GM19193 (cell line): Measurements from ENCODE around the gene S100A7.

Experiments used
- POLR2A ChIP-seq: IDR thresholded peaks from 4 replicates; pipeline ENCODE4 v1.6.1; 2011; ENCODE audit not compliant: insufficient read depth, insufficient read length; ENCODE audit errors: extremely low read depth

The S100A7 gene

DNA sequence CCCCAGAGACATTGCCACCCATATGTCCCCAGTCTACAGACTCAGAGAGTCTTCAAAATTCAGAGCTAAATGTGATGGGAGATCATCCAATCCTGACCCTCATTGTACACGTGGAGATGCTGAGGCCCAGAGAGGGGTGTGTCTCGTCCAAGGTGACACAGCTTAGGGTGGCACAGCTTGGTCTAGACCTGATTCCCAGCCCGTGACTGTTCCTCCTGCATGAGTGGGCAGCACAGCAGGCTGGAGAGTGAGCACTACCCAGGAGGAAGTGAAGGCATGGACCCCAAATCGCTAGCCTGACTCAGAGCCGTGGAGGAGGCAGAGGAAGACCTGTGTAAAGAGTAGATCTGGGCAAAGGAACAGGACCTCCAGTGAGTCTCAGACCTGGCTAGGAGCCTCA is 16.4 kb downstream of the S100A7 start:
- no peak for TF ChIP-seq POLR2A

DNA sequence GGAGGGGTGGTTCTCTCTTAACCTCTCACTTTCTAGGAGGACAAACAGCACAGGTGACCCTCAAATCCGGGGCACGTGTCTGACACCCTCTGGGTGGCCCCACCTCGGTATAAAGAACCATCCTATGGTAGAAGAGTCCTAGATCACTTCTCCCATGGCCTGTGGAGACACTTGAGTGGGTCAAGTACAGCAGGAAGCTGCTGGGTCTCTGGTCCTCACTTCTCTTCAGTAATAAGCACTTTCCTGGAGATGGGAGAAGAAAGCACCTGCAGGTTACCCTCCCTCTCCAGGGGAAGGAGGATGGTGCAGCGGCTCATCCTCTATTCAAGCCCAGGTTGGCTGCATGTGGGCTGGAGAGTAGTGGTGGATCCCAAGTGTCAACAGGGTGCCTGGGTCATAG is 17.0 kb downstream of the S100A7 start:
- TF ChIP-seq POLR2A = no peak

DNA sequence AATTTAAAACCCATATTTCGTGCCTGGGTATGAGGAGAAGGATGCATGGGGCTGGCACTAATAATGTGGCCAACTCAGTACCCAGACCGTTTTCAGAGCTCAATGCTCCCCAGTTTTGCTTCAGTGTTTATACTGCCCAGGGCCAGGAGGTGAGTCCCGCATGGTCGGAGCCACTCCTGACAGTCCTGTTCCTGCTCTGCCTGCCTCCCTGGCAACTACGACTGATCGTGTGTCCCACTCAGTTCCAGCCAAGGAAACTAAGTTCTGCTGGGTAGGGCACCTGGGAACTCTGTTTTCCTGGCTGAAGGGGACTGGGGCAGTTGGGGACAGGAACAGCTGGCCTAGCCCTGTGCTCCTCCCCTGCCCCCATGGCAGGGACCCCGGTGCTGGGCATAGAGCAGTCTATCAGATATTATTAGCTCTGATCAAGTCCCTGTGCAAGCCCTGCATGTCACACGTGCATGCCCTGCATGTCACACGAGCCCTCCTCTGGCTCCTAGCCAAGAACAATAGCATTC is 19.2 kb downstream of the S100A7 start:
- no peak for TF ChIP-seq POLR2A

DNA sequence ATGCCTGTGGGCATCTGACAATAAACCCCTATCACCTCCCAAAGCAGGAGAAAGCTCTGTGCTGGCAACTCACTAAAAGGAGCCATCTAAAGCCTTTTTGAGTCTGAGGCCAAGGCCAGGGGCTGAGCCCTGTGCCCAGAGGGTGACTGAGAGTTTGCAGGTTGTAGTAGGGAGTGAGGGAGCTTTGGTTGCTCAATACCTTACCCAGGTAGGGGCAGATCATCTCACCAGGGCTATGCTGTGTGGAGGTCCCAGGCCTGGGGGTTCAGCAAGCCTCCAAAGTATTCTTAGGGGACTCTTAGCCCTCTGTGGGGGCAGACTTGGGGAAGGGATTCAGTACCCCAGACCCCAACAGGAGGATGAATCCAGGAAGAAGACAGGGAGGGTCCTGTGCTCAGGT is 21.2 kb downstream of the S100A7 start:
- TF ChIP-seq POLR2A = no peak

DNA sequence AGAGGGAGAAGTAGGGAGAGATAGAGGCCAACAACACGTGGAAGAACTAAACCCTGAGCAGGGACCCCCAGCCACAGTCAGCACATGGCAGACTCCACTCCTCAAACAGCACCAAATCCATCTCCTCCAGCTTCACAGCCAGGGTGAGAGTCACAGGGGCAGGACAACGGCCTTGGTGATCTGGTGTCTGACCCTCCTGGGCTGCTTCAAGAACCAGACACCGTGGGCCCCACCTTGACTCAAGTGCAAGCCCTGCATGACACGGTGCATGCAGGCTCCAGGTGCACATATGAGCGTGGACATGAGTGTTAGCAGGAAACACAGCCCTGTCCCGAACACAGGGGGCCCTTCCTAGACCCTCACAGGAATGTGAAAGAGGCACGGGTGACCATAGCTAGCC is 21.9 kb downstream of the S100A7 start:
- TF ChIP-seq POLR2A = no peak

DNA sequence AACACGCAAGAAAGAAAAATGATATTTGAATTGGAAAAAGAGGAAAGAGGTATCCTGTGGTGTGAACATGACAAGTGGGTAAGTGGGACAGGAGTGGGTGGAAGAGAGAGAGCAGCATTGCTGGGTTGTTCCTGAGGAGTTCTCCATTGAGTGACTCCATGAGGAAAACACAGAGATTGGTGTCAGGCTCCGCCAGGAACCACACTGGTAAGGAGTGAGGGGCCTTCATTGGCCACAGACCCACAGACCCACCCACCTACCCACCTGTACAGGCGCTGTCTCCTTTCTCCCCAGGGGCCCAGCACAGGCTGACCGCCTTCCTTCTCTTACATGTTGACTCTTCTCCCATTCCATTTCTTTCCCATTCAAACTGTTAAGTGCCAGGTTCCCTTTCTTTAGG is 23.2 kb downstream of the S100A7 start:
- no peak for TF ChIP-seq POLR2A

DNA sequence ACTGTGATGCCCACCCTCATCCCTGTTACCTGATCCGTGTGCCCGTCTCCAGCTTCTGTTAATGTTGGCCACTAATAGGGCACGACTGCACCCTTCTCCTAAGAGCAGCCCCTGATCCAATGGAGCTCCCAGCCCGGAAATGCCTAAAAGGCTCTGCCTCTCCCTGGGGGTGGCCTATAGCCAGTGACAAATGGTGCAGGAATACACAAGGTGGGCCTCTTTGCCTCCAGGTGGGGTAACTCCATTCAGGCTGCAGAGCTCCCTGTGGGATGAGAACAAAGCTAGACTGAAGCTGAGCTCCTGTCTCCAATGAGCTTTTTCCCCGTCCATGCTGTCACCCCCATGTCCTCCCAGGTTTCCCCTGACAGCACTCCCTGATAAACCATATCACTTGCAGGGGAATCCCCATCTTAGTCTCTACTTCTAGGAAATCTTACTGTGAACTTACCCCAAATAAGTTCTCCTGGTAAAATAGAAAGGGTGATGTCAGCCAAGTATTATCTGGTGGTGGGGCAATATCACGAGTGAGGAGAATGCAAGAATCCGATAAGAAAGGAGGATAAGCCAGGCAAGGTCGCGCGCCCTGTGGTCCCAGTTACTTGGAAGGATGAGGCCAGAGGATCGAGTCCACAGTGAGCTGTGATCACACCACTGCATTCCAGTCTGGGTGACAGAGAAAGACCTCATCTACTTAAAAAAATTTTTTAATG is 25.6 kb downstream of the S100A7 start:
- TF ChIP-seq POLR2A = no peak

DNA sequence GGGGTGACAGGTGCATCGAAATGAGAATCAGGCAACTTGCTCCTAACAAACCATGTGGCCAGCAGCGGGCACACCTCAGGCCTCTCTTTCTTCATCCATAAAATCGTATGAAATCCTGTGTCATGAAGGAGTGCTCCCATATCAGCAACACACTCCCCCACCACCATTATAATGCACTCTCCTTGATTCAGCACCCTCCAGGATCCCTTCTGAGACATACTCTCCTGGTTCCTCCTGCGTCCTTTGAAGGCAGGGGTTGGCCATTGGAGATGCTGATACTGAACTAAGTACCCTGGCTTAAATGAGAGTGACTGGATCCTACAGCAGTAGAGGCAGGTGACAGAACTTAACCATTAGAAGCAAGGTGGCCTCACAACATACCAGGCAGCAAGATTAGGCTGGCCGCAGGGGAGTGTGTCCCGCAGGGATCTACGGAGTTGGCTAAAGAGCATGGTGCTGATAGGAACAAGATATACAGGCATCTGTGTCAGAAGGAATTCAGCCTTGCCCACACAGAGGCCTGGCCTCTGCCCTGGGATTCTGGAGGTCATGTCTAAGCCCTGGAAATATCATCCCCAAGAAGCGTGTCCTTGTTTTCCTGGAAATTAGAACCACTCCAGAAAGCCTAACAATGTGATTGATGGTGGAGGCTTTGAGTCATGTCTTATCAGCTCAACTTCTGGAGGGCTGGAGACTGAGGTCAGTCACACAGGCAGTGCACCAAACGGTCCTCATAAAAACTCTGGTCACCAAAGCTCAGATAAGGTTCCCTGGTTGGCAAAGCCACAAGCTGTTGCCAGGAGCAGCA is 27.4 kb downstream of the S100A7 start:
- TF ChIP-seq POLR2A = no peak

DNA sequence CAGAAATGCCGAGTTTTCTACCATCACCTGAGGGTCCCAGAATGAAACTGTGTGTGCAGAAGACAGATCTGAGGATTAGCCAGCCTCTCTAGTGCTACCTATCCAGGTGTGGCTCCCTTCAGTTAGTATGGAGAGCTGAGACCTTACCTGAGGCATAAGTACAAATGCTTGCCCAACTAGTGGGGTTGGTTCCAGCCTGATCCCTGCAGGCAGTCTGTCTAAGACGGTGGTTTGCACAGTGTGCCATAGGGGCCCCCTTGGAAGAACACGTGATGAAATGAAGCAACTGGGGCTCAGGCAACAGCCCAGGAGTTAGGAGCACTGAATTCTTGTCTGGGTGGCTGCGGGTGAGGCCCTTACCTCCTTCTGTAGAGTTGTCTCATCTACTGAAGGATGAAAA is 28.5 kb downstream of the S100A7 start:
- TF ChIP-seq POLR2A = no peak

DNA sequence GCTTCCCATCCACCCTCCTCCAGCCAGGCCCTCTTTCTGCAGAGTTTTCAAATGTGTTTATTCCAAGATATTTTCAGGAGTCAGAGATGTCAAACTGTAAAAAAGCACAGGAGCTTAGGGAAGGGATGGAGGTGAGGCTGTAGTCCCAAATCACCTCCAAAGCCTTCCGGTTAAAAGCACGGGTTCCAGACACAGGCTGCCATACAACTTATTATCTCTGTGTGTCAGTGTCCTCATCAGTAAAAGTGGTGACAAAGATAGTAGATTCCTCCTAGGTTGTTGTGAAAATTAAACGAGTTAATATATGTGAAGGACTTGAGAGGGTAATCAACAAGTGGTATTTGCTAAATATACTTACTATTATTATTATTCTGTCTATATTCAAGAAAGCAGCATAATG is 29.0 kb downstream of the S100A7 start:
- TF ChIP-seq POLR2A = no peak

DNA sequence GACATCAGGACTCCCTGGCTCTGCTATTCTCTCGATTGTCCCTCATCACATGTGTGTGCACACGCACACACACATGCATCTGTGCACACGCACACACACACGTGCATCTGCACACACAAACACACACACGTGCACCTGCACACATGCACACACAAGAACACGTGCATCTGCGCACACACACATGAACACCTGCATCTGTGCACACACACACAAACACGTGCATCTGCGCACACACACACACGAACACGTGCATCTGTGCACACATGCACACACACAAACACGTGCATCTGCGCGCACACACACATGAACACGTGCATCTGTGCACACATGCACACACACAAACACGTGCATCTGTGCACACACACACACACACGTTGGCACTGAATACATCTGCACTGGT is 29.4 kb downstream of the S100A7 start:
- TF ChIP-seq POLR2A = no peak

DNA sequence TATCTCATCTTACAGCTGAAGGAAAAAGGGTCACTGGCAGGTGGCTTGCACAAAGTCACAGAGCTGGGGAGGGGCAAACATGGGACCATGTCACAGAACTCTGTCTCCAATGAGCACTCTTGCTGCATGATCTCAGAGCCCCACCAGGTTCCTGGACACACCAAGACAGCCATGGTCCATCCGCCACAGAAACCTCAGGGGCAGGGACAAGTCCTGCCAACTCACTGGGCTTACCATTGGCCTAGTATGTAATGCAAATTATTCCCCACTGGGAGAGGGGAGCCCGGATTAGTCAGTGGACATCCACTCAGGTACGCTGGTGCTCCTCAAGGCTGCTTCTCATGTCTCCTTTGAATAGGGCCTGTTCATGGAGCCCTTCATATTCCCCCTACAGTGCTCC is 29.9 kb downstream of the S100A7 start:
- TF ChIP-seq POLR2A = no peak

DNA sequence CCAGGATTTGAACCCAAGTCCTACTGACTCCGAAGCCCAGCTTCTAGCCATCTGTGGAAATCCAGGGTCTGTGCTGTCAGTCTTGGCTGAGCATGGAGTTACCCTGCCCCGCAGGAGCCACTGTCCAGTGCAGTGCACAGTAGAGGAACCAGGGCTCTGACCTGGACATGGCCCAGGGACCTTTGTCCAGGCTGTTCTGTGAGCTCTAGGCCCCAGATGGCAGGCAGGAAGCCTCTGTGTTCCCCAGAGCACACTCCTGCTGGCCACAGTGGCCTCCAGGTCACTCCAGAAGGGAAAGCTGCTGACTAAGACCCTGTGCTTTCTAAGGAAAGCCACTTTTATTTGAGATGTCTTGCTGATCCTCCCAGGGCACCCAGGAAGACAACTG is 30.3 kb downstream of the S100A7 start:
- TF ChIP-seq POLR2A = no peak

DNA sequence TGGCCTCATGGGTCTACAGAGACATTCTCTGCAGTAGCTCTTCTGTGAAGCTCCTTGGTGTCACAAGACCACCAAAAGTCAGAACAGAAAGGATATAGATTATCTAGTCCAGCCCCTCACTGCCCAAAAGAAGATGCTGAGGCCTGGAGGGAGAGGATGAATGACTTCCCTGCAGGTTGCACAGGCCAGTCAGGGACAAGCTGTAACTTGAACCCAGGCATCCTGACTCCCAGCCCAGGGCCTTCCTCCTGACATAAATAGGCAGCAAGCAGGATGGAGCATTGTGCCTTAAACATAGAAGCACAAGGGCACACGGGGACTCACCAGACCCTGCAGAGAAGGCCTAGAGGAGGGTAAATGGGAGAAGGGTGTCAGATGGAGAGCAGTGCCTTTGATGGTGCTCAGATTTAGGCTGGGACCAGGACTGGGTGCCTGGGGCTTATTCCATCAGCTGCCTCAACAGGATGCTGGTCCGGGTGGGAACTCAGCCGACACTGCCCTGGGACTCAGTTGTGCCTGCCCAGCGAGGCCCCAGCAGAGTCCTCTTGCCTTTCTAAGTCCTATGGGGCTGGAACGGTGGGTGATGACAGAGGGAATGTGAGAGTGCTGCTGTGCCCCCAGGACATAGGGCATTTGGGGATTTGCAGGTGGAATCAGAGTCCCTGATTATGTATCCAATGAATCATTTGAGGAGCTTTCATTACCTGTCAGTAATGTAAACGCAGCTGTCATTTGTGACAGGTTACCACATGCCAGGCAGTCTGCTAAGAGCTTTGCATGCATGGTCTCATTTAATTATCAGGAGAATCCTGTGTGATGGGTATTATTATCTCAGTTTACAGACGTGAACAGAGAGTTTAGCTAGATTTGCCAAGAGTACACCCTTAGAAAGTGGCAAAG is 30.9 kb downstream of the S100A7 start:
- no peak for TF ChIP-seq POLR2A

DNA sequence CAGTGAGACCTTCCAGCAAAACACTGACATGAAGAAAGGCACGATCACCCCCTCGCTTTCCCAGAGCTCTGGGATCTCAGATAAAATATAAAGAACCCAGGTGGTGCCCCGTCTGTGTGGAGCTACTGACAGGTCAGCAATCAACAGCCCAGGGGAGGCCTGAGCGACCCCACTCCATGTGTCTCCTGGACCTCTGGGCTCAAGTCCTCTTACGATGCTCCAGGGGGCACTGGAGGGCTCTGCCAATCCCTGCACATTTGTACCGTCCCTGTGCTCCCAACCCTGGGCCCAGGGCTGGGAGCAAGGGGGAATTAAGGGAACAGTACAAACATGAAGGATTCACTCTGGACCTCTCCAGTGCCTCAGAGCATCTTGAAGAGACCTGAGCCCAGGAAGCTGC is 31.7 kb downstream of the S100A7 start:
- no peak for TF ChIP-seq POLR2A
